HCT116 (cell line): ENCODE data around the gene IFT52.

Experiments
- CEBPB ChIP-seq: IDR thresholded peaks from 2 replicates; pipeline ENCODE4 v1.6.1; 2012; ENCODE audit warnings: low read depth
- FOSL1 ChIP-seq: IDR thresholded peaks from 2 replicates; pipeline ENCODE4 v1.6.1; 2012; ENCODE audit warnings: low read depth
- POLR2A ChIP-seq: IDR thresholded peaks from 2 replicates; pipeline ENCODE4 v1.7.0; 2011; ENCODE audit warnings: borderline replicate concordance; ENCODE audit not compliant: insufficient read depth, insufficient read length; ENCODE audit errors: extremely low read depth
- POLR2AphosphoS5 ChIP-seq: IDR thresholded peaks from 2 replicates; pipeline ENCODE4 v1.6.1; 2011; ENCODE audit warnings: mild to moderate bottlenecking, low read depth, low read length, moderate library complexity
- YY1 ChIP-seq: IDR thresholded peaks from 2 replicates; pipeline ENCODE4 v1.6.1; 2011; ENCODE audit warnings: low read length, low read depth, moderate library complexity, mild to moderate bottlenecking; ENCODE audit not compliant: insufficient replicate concordance; ENCODE audit errors: extremely low read depth
- TF ChIP-seq, protein P1 (sequence below), 3 experiments: fragments of 200-600 bp in 1 of 3; sonication (generic) in 1 of 3; IDR thresholded peaks in 2 of 3; conservative IDR thresholded peaks in 1 of 3; 2 replicates each; pipeline ENCODE4 v1.5.1; 2012 to 2017; ENCODE audit warnings: low read depth in 2 of 3, low read length in 2 of 3, antibody characterized with exemption in 1 of 3, borderline replicate concordance in 1 of 3, control low read depth in 1 of 3, mild to moderate bottlenecking in 1 of 3, mixed read lengths in 1 of 3, mixed run types in 1 of 3, moderate library complexity in 1 of 3; ENCODE audit not compliant: insufficient read depth in 1 of 3
- TF ChIP-seq, protein P2 (sequence below): IDR thresholded peaks from 2 replicates; pipeline ENCODE4 v1.6.1; 2012; ENCODE audit warnings: low read depth

DNA sequence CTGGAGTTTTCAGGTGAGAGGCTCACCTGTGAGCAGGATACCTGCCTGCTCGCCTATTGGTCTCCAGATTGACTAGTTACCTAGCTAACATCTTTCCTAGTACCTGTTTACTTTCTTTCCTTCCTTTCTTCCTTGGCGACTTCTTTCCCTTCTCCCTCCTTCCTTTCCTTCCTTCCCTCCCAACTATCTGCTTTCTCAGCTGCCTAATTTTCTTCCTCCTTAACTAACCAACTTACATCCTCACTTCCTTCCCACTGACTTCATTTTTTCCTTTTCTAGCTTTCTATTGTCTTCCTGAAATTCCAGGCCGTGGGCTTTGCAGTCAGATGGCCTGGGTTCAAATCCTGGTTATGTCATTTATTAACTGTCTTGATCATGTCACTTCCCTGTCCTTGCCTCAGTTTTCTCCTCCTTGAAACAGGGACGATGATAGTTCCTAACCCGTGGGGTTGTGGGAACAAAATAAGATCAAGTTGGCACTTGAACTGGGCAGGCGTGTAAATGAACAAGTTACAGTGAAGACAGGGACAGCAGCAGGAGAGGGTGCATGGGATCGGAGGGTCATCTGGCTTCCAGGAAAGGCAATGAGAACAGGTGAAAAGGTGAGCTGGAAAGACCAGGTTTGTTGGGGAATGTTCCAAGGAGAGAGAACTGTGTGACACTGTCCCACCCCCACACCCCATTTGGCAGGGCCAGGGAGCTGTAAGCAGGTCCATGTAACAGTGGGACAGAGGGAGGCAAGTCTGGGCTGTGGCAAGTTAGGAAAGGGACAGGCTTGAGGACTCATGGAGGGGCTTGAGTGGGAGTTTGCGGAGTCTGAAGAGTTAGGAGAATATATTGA is 31.4 kb upstream of the IFT52 start:
- TF ChIP-seq POLR2AphosphoS5 = no peak
- TF ChIP-seq, protein P1, sequence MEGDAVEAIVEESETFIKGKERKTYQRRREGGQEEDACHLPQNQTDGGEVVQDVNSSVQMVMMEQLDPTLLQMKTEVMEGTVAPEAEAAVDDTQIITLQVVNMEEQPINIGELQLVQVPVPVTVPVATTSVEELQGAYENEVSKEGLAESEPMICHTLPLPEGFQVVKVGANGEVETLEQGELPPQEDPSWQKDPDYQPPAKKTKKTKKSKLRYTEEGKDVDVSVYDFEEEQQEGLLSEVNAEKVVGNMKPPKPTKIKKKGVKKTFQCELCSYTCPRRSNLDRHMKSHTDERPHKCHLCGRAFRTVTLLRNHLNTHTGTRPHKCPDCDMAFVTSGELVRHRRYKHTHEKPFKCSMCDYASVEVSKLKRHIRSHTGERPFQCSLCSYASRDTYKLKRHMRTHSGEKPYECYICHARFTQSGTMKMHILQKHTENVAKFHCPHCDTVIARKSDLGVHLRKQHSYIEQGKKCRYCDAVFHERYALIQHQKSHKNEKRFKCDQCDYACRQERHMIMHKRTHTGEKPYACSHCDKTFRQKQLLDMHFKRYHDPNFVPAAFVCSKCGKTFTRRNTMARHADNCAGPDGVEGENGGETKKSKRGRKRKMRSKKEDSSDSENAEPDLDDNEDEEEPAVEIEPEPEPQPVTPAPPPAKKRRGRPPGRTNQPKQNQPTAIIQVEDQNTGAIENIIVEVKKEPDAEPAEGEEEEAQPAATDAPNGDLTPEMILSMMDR (IDR thresholded peaks at IDR 0.05 in 2 of 3, conservative IDR thresholded peaks at IDR 0.05 in 1 of 3; ENCODE audit: borderline replicate concordance in 1 of 3, insufficient read depth in 1 of 3, low read depth in 2 of 3, low read length in 2 of 3) = no peak
- TF ChIP-seq POLR2A = no peak
- no peak for TF ChIP-seq CEBPB
- TF ChIP-seq FOSL1 = no peak
- TF ChIP-seq YY1 = no peak
- TF ChIP-seq, protein P2, sequence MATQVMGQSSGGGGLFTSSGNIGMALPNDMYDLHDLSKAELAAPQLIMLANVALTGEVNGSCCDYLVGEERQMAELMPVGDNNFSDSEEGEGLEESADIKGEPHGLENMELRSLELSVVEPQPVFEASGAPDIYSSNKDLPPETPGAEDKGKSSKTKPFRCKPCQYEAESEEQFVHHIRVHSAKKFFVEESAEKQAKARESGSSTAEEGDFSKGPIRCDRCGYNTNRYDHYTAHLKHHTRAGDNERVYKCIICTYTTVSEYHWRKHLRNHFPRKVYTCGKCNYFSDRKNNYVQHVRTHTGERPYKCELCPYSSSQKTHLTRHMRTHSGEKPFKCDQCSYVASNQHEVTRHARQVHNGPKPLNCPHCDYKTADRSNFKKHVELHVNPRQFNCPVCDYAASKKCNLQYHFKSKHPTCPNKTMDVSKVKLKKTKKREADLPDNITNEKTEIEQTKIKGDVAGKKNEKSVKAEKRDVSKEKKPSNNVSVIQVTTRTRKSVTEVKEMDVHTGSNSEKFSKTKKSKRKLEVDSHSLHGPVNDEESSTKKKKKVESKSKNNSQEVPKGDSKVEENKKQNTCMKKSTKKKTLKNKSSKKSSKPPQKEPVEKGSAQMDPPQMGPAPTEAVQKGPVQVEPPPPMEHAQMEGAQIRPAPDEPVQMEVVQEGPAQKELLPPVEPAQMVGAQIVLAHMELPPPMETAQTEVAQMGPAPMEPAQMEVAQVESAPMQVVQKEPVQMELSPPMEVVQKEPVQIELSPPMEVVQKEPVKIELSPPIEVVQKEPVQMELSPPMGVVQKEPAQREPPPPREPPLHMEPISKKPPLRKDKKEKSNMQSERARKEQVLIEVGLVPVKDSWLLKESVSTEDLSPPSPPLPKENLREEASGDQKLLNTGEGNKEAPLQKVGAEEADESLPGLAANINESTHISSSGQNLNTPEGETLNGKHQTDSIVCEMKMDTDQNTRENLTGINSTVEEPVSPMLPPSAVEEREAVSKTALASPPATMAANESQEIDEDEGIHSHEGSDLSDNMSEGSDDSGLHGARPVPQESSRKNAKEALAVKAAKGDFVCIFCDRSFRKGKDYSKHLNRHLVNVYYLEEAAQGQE = no peak
